Memory B cell (primary cell): ENCODE measurements around the gene PKN3.

ENCODE experiments used
- ATAC-seq: fragments of 150-1000 bp; cut with Tn5 transposase; 2 replicates; pipeline ENCODE4 v1.10.0; 2021; ENCODE audit warnings: low read depth, mild to moderate bottlenecking, moderate library complexity
- DNase-seq, 2 donors: peaks; one replicate each; pipeline ENCODE4 v3.0.0; 2022; ENCODE audit warnings: low spot score in 2 of 2
- H3K27ac Mint-ChIP-seq: one replicate; pipeline ENCODE4 v1.8.0; 2022; ENCODE audit warnings: mild to moderate bottlenecking, moderate library complexity, mixed read lengths
- H3K27me3 Mint-ChIP-seq: one replicate; pipeline ENCODE4 v1.8.0; 2022; ENCODE audit warnings: mixed read lengths
- H3K36me3 Mint-ChIP-seq: one replicate; pipeline ENCODE4 v1.8.0; 2022; ENCODE audit warnings: mild to moderate bottlenecking, mixed read lengths
- H3K4me1 Mint-ChIP-seq: one replicate; pipeline ENCODE4 v1.8.0; 2022; ENCODE audit warnings: mixed read lengths
- H3K4me3 Mint-ChIP-seq: one replicate; pipeline ENCODE4 v1.8.0; 2022; ENCODE audit warnings: mild to moderate bottlenecking, moderate library complexity, mixed read lengths
- H3K9me3 Mint-ChIP-seq: one replicate; pipeline ENCODE4 v1.8.0; 2022; ENCODE audit warnings: mixed read lengths

PKN3 gene

GRCh38 chr9:128718047-128718446 lies 15.7 kb downstream of the PKN3 start:
- H3K27ac Mint-ChIP-seq: no peak overlapping the region
- ATAC-seq (no peak), DNase-seq (no peak)
- H3K4me1 Mint-ChIP-seq: peaks cover 9% of the 10 kb centered on the region
- no peaks in the 10 kb centered on the region for H3K27me3 Mint-ChIP-seq
- no peaks in the 10 kb centered on the region for H3K9me3 Mint-ChIP-seq
- H3K36me3 Mint-ChIP-seq: peaks cover 6% of the 10 kb centered on the region
- H3K4me3 Mint-ChIP-seq: no peak overlapping the region

DNA sequence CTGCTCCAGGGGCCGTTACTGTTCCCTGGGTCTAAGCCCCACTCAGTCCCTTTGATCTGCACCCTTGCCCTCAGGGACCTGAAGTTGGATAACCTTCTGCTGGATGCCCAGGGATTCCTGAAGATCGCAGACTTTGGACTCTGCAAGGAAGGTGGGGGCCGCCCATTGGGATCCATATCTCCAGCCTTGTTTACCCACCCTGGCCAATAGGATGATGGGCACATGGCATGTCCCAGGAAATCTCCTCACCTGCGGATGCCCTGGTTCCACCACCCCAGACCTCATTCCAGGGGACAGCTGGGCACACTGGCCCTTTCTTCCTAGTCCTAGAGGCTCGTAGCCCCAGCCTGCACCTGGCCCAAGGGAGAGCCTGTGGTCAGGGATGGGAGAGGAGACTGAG lies 16.2 kb downstream of the PKN3 start:
- ATAC-seq (no peak), DNase-seq (no peak)
- Mint-ChIP-seq H3K27me3 (no peaks in the 10 kb centered on the region), H3K4me1 (peaks cover 13% of the 10 kb centered on the region), H3K27ac (no peak overlapping the region), H3K4me3 (no peak overlapping the region), H3K36me3 (peaks cover 6% of the 10 kb centered on the region), H3K9me3 (no peaks in the 10 kb centered on the region)

DNA sequence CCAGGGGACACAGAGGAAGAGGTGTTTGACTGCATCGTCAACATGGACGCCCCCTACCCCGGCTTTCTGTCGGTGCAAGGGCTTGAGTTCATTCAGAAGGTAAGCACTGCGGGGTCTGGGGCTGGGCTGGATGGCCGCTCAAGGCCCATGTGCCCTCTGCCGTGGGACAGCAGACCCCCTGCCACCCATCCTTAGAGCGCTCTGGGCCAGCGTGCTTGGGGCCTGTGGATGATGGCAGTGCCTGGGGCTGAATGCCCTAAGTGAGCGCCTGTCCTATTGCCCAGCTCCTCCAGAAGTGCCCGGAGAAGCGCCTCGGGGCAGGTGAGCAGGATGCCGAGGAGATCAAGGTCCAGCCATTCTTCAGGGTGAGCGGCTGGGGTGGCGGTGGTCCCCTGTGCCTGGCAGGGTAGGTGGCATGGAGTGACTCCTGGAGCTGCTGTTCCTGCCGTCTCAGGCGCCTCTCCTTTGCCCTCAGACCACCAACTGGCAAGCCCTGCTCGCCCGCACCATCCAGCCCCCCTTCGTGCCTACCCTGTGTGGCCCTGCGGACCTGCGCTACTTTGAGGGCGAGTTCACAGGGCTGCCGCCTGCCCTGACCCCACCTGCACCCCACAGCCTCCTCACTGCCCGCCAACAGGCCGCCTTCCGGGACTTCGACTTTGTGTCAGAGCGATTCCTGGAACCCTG lies 17.8 kb downstream of the PKN3 start:
- H3K9me3 Mint-ChIP-seq: no peaks in the 10 kb centered on the region
- H3K4me3 Mint-ChIP-seq: no peak overlapping the region
- no peak for DNase-seq
- H3K36me3 Mint-ChIP-seq: peaks cover 6% of the 10 kb centered on the region
- H3K27ac Mint-ChIP-seq: no peak overlapping the region
- H3K4me1 Mint-ChIP-seq: peaks cover 24% of the 10 kb centered on the region
- no peaks in the 10 kb centered on the region for H3K27me3 Mint-ChIP-seq
- no peak for ATAC-seq

GRCh38 chr9:128720841-128721486 lies 18.7 kb downstream of the PKN3 start:
- Mint-ChIP-seq H3K9me3 (no peaks in the 10 kb centered on the region), H3K4me3 (no peak overlapping the region), H3K27ac (no peak overlapping the region), H3K27me3 (no peaks in the 10 kb centered on the region), H3K4me1 (peaks cover 25% of the 10 kb centered on the region), H3K36me3 (peaks cover 6% of the 10 kb centered on the region)
- DNase-seq (no peak), ATAC-seq (no peak)

GRCh38 chr9:128721487-128722010 lies 19.2 kb downstream of the PKN3 start:
- Mint-ChIP-seq H3K9me3 (no peaks in the 10 kb centered on the region), H3K4me3 (peak overlapping the region; percentile 97), H3K36me3 (peaks cover 6% of the 10 kb centered on the region), H3K27ac (no peak overlapping the region), H3K27me3 (no peaks in the 10 kb centered on the region), H3K4me1 (peaks cover 25% of the 10 kb centered on the region)
- ATAC-seq (no peak), DNase-seq (no peak)

GRCh38 chr9:128722380-128723351 lies 20.4 kb downstream of the PKN3 start:
- Mint-ChIP-seq H3K27ac (peak overlapping the region; percentile 94), H3K27me3 (no peaks in the 10 kb centered on the region), H3K36me3 (peaks cover 6% of the 10 kb centered on the region), H3K4me3 (peak overlapping the region; percentile 97), H3K4me1 (peaks cover 25% of the 10 kb centered on the region), H3K9me3 (no peaks in the 10 kb centered on the region)
- DNase-seq: no peak
- no peak for ATAC-seq

GRCh38 chr9:128723352-128723865 lies 21.1 kb downstream of the PKN3 start:
- Mint-ChIP-seq H3K36me3 (peaks cover 6% of the 10 kb centered on the region), H3K4me1 (peaks cover 25% of the 10 kb centered on the region), H3K4me3 (peak overlapping the region; percentile 97), H3K27ac (peak overlapping the region; percentile 94), H3K27me3 (no peaks in the 10 kb centered on the region), H3K9me3 (no peaks in the 10 kb centered on the region)
- no peak for DNase-seq
- ATAC-seq: no peak

- peak; percentile 96 for ATAC-seq
- Mint-ChIP-seq H3K27me3 (no peaks in the 10 kb centered on the region), H3K4me1 (peaks cover 25% of the 10 kb centered on the region)
Observed at GRCh38 chr9:128723866-128724743, 21.8 kb downstream of the PKN3 start, which contains the start of gene ZDHHC12. Gene ZDHHC12 (minus strand): TSS chr9:128724127. CDS start chr9:128724093, 34 bp downstream.

GRCh38 chr9:128724744-128725211 lies 22.5 kb downstream of the PKN3 start:
- Mint-ChIP-seq H3K9me3 (no peaks in the 10 kb centered on the region), H3K4me1 (peaks cover 25% of the 10 kb centered on the region), H3K27me3 (no peaks in the 10 kb centered on the region), H3K36me3 (peaks cover 6% of the 10 kb centered on the region), H3K4me3 (peak overlapping the region; percentile 97), H3K27ac (peak overlapping the region; percentile 94)
- ATAC-seq (peak; percentile 2), DNase-seq (no peak)

More at GRCh38 chr9:128723866-128724743, 21.8 kb downstream of the PKN3 start, which contains the start of gene ZDHHC12:
- Mint-ChIP-seq H3K36me3 (peaks cover 6% of the 10 kb centered on the region), H3K9me3 (no peaks in the 10 kb centered on the region), H3K4me3 (peak within 1 kb of the TSS; percentile 97), H3K27ac (peak within 1 kb of the TSS; percentile 94)
- peak; percentile 90 to 98 for DNase-seq

GRCh38 chr9:128727640-128728248 lies 25.4 kb downstream of the PKN3 start:
- Mint-ChIP-seq H3K4me1 (peaks cover 19% of the 10 kb centered on the region), H3K27me3 (no peaks in the 10 kb centered on the region), H3K9me3 (no peaks in the 10 kb centered on the region), H3K36me3 (no peaks in the 10 kb centered on the region), H3K4me3 (no peak overlapping the region), H3K27ac (no peak overlapping the region)
- no peak for ATAC-seq
- DNase-seq: no peak

DNA sequence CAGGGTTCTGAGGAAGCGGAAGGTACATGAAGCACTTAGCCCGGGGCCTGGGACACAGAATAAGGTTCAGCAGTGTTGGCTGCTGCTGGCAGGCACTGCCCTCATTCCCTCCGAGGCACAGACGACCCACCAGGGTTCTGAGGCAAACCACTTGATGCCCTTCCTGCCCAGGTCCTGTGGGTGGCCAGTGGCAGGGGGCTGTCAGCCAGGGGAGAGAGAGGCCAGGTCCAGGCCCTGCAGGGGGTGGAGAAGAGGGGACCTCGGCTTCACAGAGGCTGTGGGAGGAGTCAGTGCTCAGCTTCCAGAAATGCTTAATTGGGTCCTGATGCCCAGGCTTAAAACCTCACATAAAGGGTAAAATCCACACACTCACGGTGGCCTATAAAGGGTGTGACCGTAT lies 26.0 kb downstream of the PKN3 start:
- H3K4me1 Mint-ChIP-seq: peaks cover 15% of the 10 kb centered on the region
- DNase-seq (no peak), ATAC-seq (no peak)
- no peaks in the 10 kb centered on the region for H3K9me3 Mint-ChIP-seq
- H3K27ac Mint-ChIP-seq: no peak overlapping the region
- H3K4me3 Mint-ChIP-seq: no peak overlapping the region
- H3K36me3 Mint-ChIP-seq: peaks cover 2% of the 10 kb centered on the region
- H3K27me3 Mint-ChIP-seq: no peaks in the 10 kb centered on the region

- Mint-ChIP-seq H3K9me3 (no peaks in the 10 kb centered on the region), H3K27ac (no peak overlapping the region), H3K4me1 (peaks cover 13% of the 10 kb centered on the region), H3K27me3 (no peaks in the 10 kb centered on the region), H3K4me3 (no peak overlapping the region), H3K36me3 (peaks cover 4% of the 10 kb centered on the region)
- DNase-seq: no peak
- no peak for ATAC-seq
Observed at GRCh38 chr9:128729302-128729701, 27.0 kb downstream of the PKN3 start.
